ENCODE measurements around the gene ATL3.

- TF ChIP-seq, protein P1, sequence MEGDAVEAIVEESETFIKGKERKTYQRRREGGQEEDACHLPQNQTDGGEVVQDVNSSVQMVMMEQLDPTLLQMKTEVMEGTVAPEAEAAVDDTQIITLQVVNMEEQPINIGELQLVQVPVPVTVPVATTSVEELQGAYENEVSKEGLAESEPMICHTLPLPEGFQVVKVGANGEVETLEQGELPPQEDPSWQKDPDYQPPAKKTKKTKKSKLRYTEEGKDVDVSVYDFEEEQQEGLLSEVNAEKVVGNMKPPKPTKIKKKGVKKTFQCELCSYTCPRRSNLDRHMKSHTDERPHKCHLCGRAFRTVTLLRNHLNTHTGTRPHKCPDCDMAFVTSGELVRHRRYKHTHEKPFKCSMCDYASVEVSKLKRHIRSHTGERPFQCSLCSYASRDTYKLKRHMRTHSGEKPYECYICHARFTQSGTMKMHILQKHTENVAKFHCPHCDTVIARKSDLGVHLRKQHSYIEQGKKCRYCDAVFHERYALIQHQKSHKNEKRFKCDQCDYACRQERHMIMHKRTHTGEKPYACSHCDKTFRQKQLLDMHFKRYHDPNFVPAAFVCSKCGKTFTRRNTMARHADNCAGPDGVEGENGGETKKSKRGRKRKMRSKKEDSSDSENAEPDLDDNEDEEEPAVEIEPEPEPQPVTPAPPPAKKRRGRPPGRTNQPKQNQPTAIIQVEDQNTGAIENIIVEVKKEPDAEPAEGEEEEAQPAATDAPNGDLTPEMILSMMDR (IDR thresholded peaks at IDR 0.05; ENCODE audit: poor library complexity, severe bottlenecking): peak; percentile 21
- TF ChIP-seq EZH2 (IDR thresholded peaks at IDR 0.05; ENCODE audit: borderline replicate concordance, insufficient read depth, low read length, poor library complexity, severe bottlenecking) (no peak), RAD21 (conservative IDR thresholded peaks at IDR 0.05) (peak; percentile 18), TAF1 (IDR thresholded peaks at IDR 0.05; ENCODE audit: low read depth) (no peak)
These were observed 78.2 kb downstream of the ATL3 start for GRCh38 chr11:63592975-63593395.

Measured in neural cell (in vitro differentiated cells).